ENCODE results near the gene CHST15.
"Not testable (repeated sequence)": the region's sequence is repeated elsewhere in the genome, so short reads cannot be mapped to it uniquely, and the experiment has no call there.

Gene CHST15

GRCh38 chr10:124097883-124098282 lies 4.5 kb upstream of the CHST15 start:
- FAIRE-seq = no peak

GRCh38 chr10:124096494-124096893 lies 3.1 kb upstream of the CHST15 start:
- FAIRE-seq = no peak

- not testable (repeated sequence) for FAIRE-seq
These were observed 2.4 kb upstream of the CHST15 start for GRCh38 chr10:124095801-124096200.

GRCh38 chr10:124095096-124095495 lies 1.7 kb upstream of the CHST15 start:
- no peak for FAIRE-seq

- FAIRE-seq = no peak
These were observed 1.0 kb upstream of the CHST15 start for GRCh38 chr10:124094419-124094785.

GRCh38 chr10:124093774-124094418 lies 498 bp upstream of the CHST15 start:
- FAIRE-seq = not testable (repeated sequence)

GRCh38 chr10:124092250-124092859 lies 1.0 kb downstream of the CHST15 start:
- no peak for FAIRE-seq

GRCh38 chr10:124091646-124092249 lies 1.6 kb downstream of the CHST15 start:
- no peak for FAIRE-seq

- FAIRE-seq = no peak
These were observed 2.7 kb downstream of the CHST15 start for GRCh38 chr10:124090601-124091209.

- no peak for FAIRE-seq
These were observed 3.5 kb downstream of the CHST15 start for GRCh38 chr10:124089859-124090258.

GRCh38 chr10:124088915-124089314 lies 4.5 kb downstream of the CHST15 start:
- no peak for FAIRE-seq

GRCh38 chr10:124087672-124088634 lies 5.4 kb downstream of the CHST15 start:
- no peak for FAIRE-seq

- no peak for FAIRE-seq
These were observed 6.4 kb downstream of the CHST15 start for GRCh38 chr10:124086787-124087671.

GRCh38 chr10:124086097-124086710 lies 7.2 kb downstream of the CHST15 start:
- no peak for FAIRE-seq

- no peak for FAIRE-seq
These were observed 7.7 kb downstream of the CHST15 start for GRCh38 chr10:124085680-124086079.

- FAIRE-seq = no peak
These were observed 8.7 kb downstream of the CHST15 start for GRCh38 chr10:124084708-124085107.

- no peak for FAIRE-seq
These were observed 9.5 kb downstream of the CHST15 start for GRCh38 chr10:124083740-124084397.

GRCh38 chr10:124083047-124083739 lies 10.2 kb downstream of the CHST15 start:
- no peak for FAIRE-seq

- FAIRE-seq = no peak
These were observed 10.8 kb downstream of the CHST15 start for GRCh38 chr10:124082555-124082954.

- no peak for FAIRE-seq
These were observed 11.8 kb downstream of the CHST15 start for GRCh38 chr10:124081547-124082140.
